Heart right ventricle (tissue), 16 donors: ENCODE measurements around the gene UNC79. TPM values are rescaled to one million over a fixed set of nuclear protein-coding genes. Genes with fewer than 3 reads are reported as not detected.
"Not testable (repeated sequence)": the region's sequence is repeated elsewhere in the genome, so short reads cannot be mapped to it uniquely, and the experiment has no call there.

Experiments
- ATAC-seq, 8 donors: fragments of 200-7000 bp; cut with Tn5 transposase; one replicate each; pipeline ENCODE4 v1.9.1; 2020; ENCODE audit warnings: mild to moderate bottlenecking in 8 of 8, moderate library complexity in 8 of 8, moderate number of reproducible peaks in 1 of 8
- DNase-seq, 2 donors: peaks; one replicate each; pipeline ENCODE4 v3.0.0-alpha.2; 2020
- H3K27ac ChIP-seq, 10 donors: fragments of 200-600 bp; sonication (generic) in 2 of 10; one replicate each; pipeline versions ENCODE4 v1.5.0 to v1.8.0; 2020 to 2022; ENCODE audit warnings: mild to moderate bottlenecking in 3 of 10
- H3K27me3 ChIP-seq, 7 donors: fragments of 200-600 bp; one replicate each; pipeline ENCODE4 v1.8.0; 2021 to 2022; ENCODE audit warnings: mild to moderate bottlenecking in 2 of 7
- H3K36me3 ChIP-seq, 9 donors: fragments of 200-600 bp; sonication (generic) in 1 of 9; one replicate each; pipeline versions ENCODE4 v1.5.0 to v1.8.0; 2020 to 2022; ENCODE audit warnings: mild to moderate bottlenecking in 2 of 9
- H3K4me1 ChIP-seq, 9 donors: fragments of 200-600 bp; sonication (generic) in 1 of 9; one replicate each; pipeline versions ENCODE4 v1.5.0 to v1.8.0; 2020 to 2022; ENCODE audit warnings: mild to moderate bottlenecking in 4 of 9
- H3K4me3 ChIP-seq, 10 donors: fragments of 200-600 bp; sonication (generic) in 2 of 10; one replicate each; pipeline versions ENCODE4 v1.5.0 to v1.8.0; 2020 to 2022; ENCODE audit warnings: mild to moderate bottlenecking in 7 of 10, moderate library complexity in 2 of 10
- H3K9me3 ChIP-seq, 11 donors: fragments of 200-600 bp in 10 of 11; sonication (generic) in 2 of 11; one replicate each; pipeline versions ENCODE4 v1.5.0 to v1.8.0; 2013 to 2022; ENCODE audit warnings: mild to moderate bottlenecking in 2 of 11, control low read depth in 1 of 11, moderate library complexity in 1 of 11
- WGBS, 2 donors: extraction: QIAGEN DNeasy Blood & Tissue Kit; methylation state at CpG; one replicate each; pipeline ENCODE4 v1.1.7; 2013; ENCODE audit warnings: inconsistent platforms in 1 of 2; 5-methylcytosine and 5-hydroxymethylcytosine counted together
- intact Hi-C, 10 donors: fragments of 100-400 bp; cut with DNase I; formaldehyde crosslinking; loops; one replicate each; pipeline versions ENCODE4 v1.11.1 to v1.14.2; 2022
- polyA plus RNA-seq, 2 donors: library from polyadenylated mRNA; stranded (reverse); fragments of 200-250 nt; gene quantifications; one replicate each; pipeline ENCODE4 v1.2.3, GENCODE V29; 2013
- total RNA-seq, 10 donors: library from RNA; stranded (reverse); fragmentation: NEBNext Ultra II Directional in 3 of 10; extraction: Animal tissue kit (Norgen Biotek cat#: 25700) in 3 of 10; gene quantifications; one replicate each; pipeline versions ENCODE4 v1.2.1 to v1.2.4, GENCODE V29; 2021 to 2023
- TF ChIP-seq, protein P1 (sequence below), 9 donors: fragments of 200-600 bp; sonication (generic) in 2 of 9; IDR thresholded peaks; one replicate each; pipeline versions ENCODE4 v1.5.0 to v1.8.0; 2021 to 2022; ENCODE audit warnings: antibody characterized with exemption in 9 of 9, mild to moderate bottlenecking in 5 of 9, moderate library complexity in 1 of 9
- donor health status: Arrhythmogenic right ventricular cardiomyopathy.
- donor health status: ischemic (EF 13 %, LVEDD 7.1; RV severe dilation, severe dysfunction).
- donor health status: healthy with polysubstance abuse.
- donor health status: DM: no; HTN: yes; CAD: no.
- donor health status: DM: no; HTN: no; CAD: no.
- donor health status: ischemic (EF 25% LVEDD 6.9; RV normal size, moderate dysfunction).
- donor health status: ischemic (EF 25% LVEDD 5.7; RV mildly dilated, moderate dysfunction).
- donor health status: healthy.
- donor health status: DM: yes; HTN: yes; CAD: no.
- donor health status: Ischemic cardiomyopathy.
- donor health status: ischemic (EF 35%, LVEDD 5.7; RV mildly dilated, moderate dysfunction).
- donor health status: nonischemic (EF 11% LVEDD 7.7; RV severe dilation, severe dysfunction).
- donor health status: DM: yes; HTN: yes; CAD: no.
- donor health status: PGD.
- donor health status: ischemic (EF 29% LVEDD 5.4; RV normal size, mild dysfunction).
- donor health status: nonischemic (EF 23%, LVEDD 6.1; RV moderate dilation, normal function).

The UNC79 gene
- total and polyA plus RNA-seq, 12 donors: 0.01 to 0.89 (median 0.40) TPM

DNA sequence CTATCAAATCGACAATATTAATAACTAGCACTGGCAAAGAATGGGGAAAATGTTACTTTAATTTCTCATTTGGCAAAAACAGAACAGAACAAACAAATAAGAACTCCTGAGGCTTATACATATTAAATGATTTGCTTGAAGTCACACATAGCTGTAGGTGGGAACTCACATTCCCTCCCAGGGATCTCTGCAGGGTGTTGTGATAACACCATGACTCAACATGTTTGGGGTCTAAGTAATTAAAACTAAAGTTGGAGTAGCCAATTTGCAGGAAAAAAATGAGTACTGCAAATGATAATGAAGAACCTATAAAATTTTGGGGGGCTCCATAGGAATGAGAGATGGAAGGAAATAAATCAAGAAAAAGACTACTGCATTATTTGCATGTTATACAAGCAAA, 27.5 kb downstream of the UNC79 start:
- no peaks in the 10 kb centered on the region for H3K36me3 ChIP-seq
- H3K4me1 ChIP-seq: no peaks in the 10 kb centered on the region
- H3K4me3 ChIP-seq: no peak overlapping the region
- H3K27me3 ChIP-seq: no peaks in the 10 kb centered on the region
- no peak overlapping the region for H3K27ac ChIP-seq
- ATAC-seq: no peak
- whole genome bisulfite sequencing, 2 donors: 92 to 94% methylated on average over 1 of the region's 1 CpG
- TF ChIP-seq, protein P1, sequence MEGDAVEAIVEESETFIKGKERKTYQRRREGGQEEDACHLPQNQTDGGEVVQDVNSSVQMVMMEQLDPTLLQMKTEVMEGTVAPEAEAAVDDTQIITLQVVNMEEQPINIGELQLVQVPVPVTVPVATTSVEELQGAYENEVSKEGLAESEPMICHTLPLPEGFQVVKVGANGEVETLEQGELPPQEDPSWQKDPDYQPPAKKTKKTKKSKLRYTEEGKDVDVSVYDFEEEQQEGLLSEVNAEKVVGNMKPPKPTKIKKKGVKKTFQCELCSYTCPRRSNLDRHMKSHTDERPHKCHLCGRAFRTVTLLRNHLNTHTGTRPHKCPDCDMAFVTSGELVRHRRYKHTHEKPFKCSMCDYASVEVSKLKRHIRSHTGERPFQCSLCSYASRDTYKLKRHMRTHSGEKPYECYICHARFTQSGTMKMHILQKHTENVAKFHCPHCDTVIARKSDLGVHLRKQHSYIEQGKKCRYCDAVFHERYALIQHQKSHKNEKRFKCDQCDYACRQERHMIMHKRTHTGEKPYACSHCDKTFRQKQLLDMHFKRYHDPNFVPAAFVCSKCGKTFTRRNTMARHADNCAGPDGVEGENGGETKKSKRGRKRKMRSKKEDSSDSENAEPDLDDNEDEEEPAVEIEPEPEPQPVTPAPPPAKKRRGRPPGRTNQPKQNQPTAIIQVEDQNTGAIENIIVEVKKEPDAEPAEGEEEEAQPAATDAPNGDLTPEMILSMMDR (IDR thresholded peaks at IDR 0.05): no peak
- intact Hi-C loops: no loop called here
- no peak for DNase-seq
- H3K9me3 ChIP-seq: no peaks in the 10 kb centered on the region

DNA sequence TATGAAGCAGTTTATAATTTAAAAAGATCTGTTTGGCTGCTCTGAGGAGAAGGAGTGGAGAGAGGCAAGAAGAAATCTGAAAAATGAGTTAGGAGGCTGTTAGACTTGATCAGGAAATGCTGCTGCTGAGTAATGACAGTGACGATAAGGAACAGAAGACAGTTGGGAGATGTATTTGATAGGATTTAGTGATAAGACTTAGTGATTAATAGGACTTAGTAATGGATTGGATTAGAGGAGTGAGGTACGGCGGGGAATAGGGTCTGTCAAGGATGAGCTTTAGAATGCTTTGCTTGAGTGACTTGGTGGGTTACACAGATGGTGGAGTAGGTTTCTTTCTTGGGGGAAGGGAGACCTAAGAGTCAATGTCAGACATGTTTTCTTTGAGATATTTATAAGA, 31.7 kb downstream of the UNC79 start:
- intact Hi-C loops: no loop called here
- WGBS, 2 donors: 64 to 72% methylated on average over 3 of the region's 3 CpGs
- Histone ChIP-seq H3K4me3 (no peak overlapping the region), H3K27ac (no peak overlapping the region), H3K27me3 (no peaks in the 10 kb centered on the region), H3K9me3 (no peaks in the 10 kb centered on the region), H3K36me3 (no peaks in the 10 kb centered on the region), H3K4me1 (no peaks in the 10 kb centered on the region)
- DNase-seq (no peak), ATAC-seq (no peak)
- TF ChIP-seq, protein P1 (IDR thresholded peaks at IDR 0.05): no peak

DNA sequence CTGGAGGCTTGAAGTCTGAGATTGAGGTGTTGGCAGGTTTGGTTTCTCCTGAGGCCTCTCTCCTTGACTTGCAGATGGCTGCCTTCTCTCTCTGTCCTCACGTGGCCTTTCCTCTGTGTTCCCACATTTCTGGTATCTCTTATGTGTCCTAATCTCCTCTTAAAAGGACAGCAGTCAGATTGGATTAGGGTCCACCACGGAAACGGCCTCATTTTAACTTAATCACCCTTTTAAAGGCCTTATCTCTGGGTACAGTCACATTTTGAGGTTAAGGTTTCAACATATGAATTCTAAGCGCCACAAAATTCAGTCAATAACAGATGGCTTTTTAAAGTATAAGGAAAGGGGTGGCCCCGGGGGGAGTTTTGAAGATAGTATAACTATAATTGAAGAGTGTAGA, 33.5 kb downstream of the UNC79 start:
- Histone ChIP-seq H3K36me3 (no peaks in the 10 kb centered on the region), H3K4me3 (no peak overlapping the region), H3K27me3 (no peaks in the 10 kb centered on the region), H3K27ac (no peak overlapping the region), H3K9me3 (no peaks in the 10 kb centered on the region), H3K4me1 (no peaks in the 10 kb centered on the region)
- intact Hi-C loops: no loop called here
- WGBS, 2 donors: 28 to 33% methylated on average over 5 of the region's 5 CpGs
- ATAC-seq (no peak), DNase-seq (no peak)
- TF ChIP-seq, protein P1 (IDR thresholded peaks at IDR 0.05): no peak

DNA sequence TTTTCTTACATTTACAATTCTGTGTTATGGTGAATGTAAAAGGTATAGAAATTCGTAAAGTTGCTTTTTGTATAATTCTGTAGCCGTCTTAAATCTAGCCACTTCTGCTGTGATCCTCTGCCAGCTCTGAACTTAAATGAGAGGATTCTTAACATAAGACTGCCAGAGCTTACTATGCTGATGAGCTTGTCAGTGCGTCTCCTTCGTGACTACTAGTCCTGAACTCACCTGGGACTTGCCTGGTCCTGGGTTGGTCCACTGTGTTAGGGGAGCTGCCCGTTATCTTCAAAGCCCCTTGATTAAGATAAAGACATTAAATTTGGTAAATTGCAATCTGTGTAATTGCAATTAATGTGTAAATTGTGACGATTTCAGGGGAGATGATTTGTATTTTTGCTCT, 44.7 kb downstream of the UNC79 start:
- DNase-seq (no peak), ATAC-seq (no peak)
- intact Hi-C loops: no loop called here
- Histone ChIP-seq H3K9me3 (no peaks in the 10 kb centered on the region), H3K27me3 (peaks cover 0 to 6% (median 0%) of the 10 kb centered on the region in 7 donors), H3K27ac (no peak overlapping the region), H3K4me3 (no peak overlapping the region), H3K4me1 (no peaks in the 10 kb centered on the region), H3K36me3 (no peaks in the 10 kb centered on the region)
- WGBS, 2 donors: 79 to 80% methylated on average over 6 of the region's 6 CpGs
- TF ChIP-seq, protein P1 (IDR thresholded peaks at IDR 0.05): no peak

DNA sequence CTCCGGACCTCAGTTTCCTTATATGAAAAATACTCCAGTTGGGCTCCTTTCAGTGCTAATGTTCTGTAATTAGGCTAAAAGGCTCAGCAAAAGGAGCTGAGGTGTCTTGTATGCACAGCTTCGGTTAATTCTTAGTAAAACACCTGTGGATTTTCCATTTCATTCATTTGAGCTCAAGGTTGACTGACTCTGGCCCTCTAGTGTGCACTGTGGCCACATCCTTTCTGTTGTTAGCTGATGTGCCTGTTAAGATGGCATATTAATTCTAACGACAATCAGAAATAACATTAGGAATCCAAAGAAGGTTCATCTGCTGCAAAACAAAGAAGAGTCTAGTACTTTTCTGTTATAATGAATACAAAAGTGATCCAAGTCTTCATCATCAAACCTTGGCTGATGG, 45.6 kb downstream of the UNC79 start:
- H3K4me1 ChIP-seq: no peaks in the 10 kb centered on the region
- no peak overlapping the region for H3K27ac ChIP-seq
- 91 to 92% methylated on average over 3 of the region's 3 CpGs for WGBS, 2 donors
- intact Hi-C loops: no loop called here
- TF ChIP-seq, protein P1 (IDR thresholded peaks at IDR 0.05): no peak
- ATAC-seq: no peak
- peaks cover 0 to 6% (median 0%) of the 10 kb centered on the region in 7 donors for H3K27me3 ChIP-seq
- no peaks in the 10 kb centered on the region for H3K36me3 ChIP-seq
- H3K9me3 ChIP-seq: no peaks in the 10 kb centered on the region
- no peak for DNase-seq
- no peak overlapping the region for H3K4me3 ChIP-seq

DNA sequence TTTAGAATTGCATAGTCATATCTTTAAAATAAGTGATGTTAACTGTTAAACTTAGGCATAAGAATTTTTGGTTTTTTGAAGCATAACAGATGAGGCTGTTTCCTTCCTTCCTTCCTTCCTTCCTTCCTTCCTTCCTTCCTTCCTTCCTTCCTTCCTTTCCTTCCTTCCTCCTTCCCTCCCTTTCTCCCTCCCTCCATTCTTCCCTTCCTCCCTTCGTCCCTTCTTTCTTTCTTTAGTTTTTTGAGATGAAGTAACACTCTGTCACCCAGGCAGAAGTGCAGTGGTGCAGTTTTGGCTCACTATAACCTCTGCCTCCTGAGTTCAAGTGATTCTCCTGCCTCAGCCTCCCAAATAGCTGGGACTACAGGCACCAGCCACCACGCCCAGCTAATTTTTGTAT, 48.3 kb downstream of the UNC79 start:
- H3K4me3 ChIP-seq, intact Hi-C loops, DNase-seq, H3K4me1 ChIP-seq, ATAC-seq, H3K36me3 ChIP-seq, H3K27me3 ChIP-seq, H3K9me3 ChIP-seq, H3K27ac ChIP-seq: not testable (repeated sequence)
- 48 to 57% methylated on average over 2 of the region's 2 CpGs for WGBS, 2 donors
